ENCODE results near the gene KCTD19. TPM values are rescaled to one million over a fixed set of nuclear protein-coding genes. Genes with fewer than 3 reads are reported as not detected.

The KCTD19 gene
- total RNA-seq, 1 experiment from 2014 or later: not detected

DNA sequence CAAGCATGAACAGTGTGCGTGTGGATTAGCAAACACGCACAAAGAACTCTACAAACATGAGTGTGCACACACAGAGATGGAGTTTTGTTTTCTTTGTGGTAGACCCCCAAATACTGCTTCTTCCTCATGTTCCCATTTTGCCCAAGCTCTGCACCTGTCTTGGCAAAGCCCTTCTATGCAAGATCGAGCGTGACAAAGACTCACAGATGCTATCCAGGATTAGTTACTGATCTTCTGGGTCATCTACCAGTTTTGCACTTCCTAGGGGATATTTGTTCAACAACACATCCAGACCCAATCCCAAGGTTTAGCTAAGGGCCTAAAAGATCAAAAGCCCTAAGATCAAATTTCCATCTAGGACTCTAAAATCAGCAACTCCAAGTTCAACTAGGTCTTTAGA lies 16.1 kb upstream of the KCTD19 start:
- Histone ChIP-seq H3K4me1 (no peaks in the 10 kb centered on the region), H3K9me3 (no peaks in the 10 kb centered on the region), H3K4me3 (ENCODE audit: low read depth, low read length) (no peak overlapping the region), H3K36me3 (ENCODE audit: control insufficient read depth, insufficient read depth, low read length) (no peaks in the 10 kb centered on the region), H3K27me3 (replicated peaks; ENCODE audit: control insufficient read depth, insufficient read depth, low read length) (no peaks in the 10 kb centered on the region)
- BruUV-seq (replicated peaks): no TSS peak
- intact Hi-C loops (cut with micrococcal nuclease; ENCODE audit: unreplicated experiment): no loop called here
- Mint-ChIP-seq H3K36me3 (ENCODE audit: insufficient read depth, unreplicated experiment) (no peaks in the 10 kb centered on the region), H3K27ac (ENCODE audit: unreplicated experiment) (no peak overlapping the region), H3K27me3 (ENCODE audit: insufficient read depth, unreplicated experiment) (no peaks in the 10 kb centered on the region), H3K9me3 (ENCODE audit: unreplicated experiment) (no peaks in the 10 kb centered on the region), H3K4me1 (ENCODE audit: low read depth, unreplicated experiment) (no peaks in the 10 kb centered on the region), H3K4me3 (ENCODE audit: unreplicated experiment) (no peak overlapping the region)
- DNase-seq: no peak
- TF ChIP-seq, protein P1, sequence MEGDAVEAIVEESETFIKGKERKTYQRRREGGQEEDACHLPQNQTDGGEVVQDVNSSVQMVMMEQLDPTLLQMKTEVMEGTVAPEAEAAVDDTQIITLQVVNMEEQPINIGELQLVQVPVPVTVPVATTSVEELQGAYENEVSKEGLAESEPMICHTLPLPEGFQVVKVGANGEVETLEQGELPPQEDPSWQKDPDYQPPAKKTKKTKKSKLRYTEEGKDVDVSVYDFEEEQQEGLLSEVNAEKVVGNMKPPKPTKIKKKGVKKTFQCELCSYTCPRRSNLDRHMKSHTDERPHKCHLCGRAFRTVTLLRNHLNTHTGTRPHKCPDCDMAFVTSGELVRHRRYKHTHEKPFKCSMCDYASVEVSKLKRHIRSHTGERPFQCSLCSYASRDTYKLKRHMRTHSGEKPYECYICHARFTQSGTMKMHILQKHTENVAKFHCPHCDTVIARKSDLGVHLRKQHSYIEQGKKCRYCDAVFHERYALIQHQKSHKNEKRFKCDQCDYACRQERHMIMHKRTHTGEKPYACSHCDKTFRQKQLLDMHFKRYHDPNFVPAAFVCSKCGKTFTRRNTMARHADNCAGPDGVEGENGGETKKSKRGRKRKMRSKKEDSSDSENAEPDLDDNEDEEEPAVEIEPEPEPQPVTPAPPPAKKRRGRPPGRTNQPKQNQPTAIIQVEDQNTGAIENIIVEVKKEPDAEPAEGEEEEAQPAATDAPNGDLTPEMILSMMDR (IDR thresholded peaks at IDR 0.05; ENCODE audit: insufficient read depth in 1 of 2, low read depth in 1 of 2, low read length in 1 of 2, severe bottlenecking in 1 of 2, unreplicated experiment in 1 of 2): no peak
- POLR2A ChIA-PET: interaction anchor here (0.6 kb wide), 1 partner anchor 45 kb away, joined by 4 read pairs; no protein-coding TSS in a partner anchor
- CTCF ChIA-PET: no interaction called here

DNA sequence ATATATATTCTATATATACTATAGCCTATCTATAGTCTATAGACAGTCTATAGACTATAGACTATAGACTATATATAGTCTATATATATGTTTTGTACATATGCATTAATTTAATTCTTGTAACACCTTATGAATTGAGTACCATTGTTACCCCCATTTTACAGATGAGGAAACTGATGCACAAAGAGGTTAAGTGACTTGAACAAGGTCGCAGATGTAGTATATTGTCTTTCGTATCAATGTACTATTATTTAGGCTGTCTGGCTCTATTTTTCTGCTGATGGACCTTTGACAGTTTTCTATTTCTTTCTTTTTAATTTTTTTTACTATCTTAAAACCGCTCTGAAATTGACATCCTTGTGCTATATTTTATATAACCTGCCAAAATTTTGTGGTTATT lies 14.7 kb upstream of the KCTD19 start:
- H3K4me3 Mint-ChIP-seq (ENCODE audit: unreplicated experiment): no peak overlapping the region
- ChIA-PET CTCF (no interaction called here), POLR2A (no interaction called here)
- H3K4me1 ChIP-seq: no peaks in the 10 kb centered on the region
- H3K9me3 ChIP-seq: no peaks in the 10 kb centered on the region
- DNase-seq: no peak
- no peaks in the 10 kb centered on the region for H3K36me3 Mint-ChIP-seq (ENCODE audit: insufficient read depth, unreplicated experiment)
- H3K4me3 ChIP-seq (ENCODE audit: low read depth, low read length): no peak overlapping the region
- H3K27ac Mint-ChIP-seq (ENCODE audit: unreplicated experiment): no peak overlapping the region
- H3K4me1 Mint-ChIP-seq (ENCODE audit: low read depth, unreplicated experiment): no peaks in the 10 kb centered on the region
- no peaks in the 10 kb centered on the region for H3K27me3 ChIP-seq (replicated peaks; ENCODE audit: control insufficient read depth, insufficient read depth, low read length)
- H3K9me3 Mint-ChIP-seq (ENCODE audit: unreplicated experiment): no peaks in the 10 kb centered on the region
- TF ChIP-seq, protein P1 (IDR thresholded peaks at IDR 0.05; ENCODE audit: insufficient read depth in 1 of 2, low read depth in 1 of 2, low read length in 1 of 2, severe bottlenecking in 1 of 2, unreplicated experiment in 1 of 2): no peak
- no peaks in the 10 kb centered on the region for H3K27me3 Mint-ChIP-seq (ENCODE audit: insufficient read depth, unreplicated experiment)
- H3K36me3 ChIP-seq (ENCODE audit: control insufficient read depth, insufficient read depth, low read length): no peaks in the 10 kb centered on the region
- BruUV-seq (replicated peaks): no TSS peak
- intact Hi-C loops (cut with micrococcal nuclease; ENCODE audit: unreplicated experiment): no loop called here

DNA sequence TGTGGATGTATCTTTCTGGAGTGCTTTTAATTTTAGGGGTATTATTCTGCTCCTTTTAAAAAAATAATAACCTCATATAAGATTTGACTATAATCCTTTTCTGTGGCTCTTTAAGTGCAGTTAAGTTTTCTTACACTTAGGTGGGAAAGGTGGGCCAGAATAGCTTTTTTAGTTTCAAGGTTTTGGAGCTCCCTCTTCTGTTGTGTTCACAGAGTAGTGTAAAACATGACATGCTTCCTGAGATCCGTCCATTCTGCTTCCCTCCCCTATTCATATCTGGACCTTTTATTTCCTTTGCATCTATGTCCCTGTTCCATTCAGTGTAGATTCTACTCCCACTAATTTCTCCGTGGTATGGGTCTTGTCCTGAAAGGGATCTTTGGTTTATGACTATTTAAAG lies 12.9 kb upstream of the KCTD19 start:
- Histone ChIP-seq H3K36me3 (ENCODE audit: control insufficient read depth, insufficient read depth, low read length) (no peaks in the 10 kb centered on the region), H3K27me3 (replicated peaks; ENCODE audit: control insufficient read depth, insufficient read depth, low read length) (no peaks in the 10 kb centered on the region), H3K4me3 (ENCODE audit: low read depth, low read length) (no peak overlapping the region), H3K4me1 (no peaks in the 10 kb centered on the region), H3K9me3 (peaks cover 4% of the 10 kb centered on the region; the same call in 1 of the 2 replicates)
- peaks cover 10% of the 10 kb centered on the region for H3K9me3 Mint-ChIP-seq (ENCODE audit: unreplicated experiment)
- CTCF ChIA-PET: interaction anchor here (0.6 to 2.1 kb wide), 9 partner anchors 30 to 106 kb away, joined by 3 to 69 read pairs (median 4); partner anchors contain the start of genes FHOD1 and PLEKHG4
- peak in 1 of 2 experiments; percentile 38 for DNase-seq
- BruUV-seq (replicated peaks): no TSS peak
- H3K27me3 Mint-ChIP-seq (ENCODE audit: insufficient read depth, unreplicated experiment): no peaks in the 10 kb centered on the region
- no peak overlapping the region for H3K27ac Mint-ChIP-seq (ENCODE audit: unreplicated experiment)
- POLR2A ChIA-PET: interaction anchor here (0.5 to 1.0 kb wide), 2 partner anchors 92 to 101 kb away, joined by 3 read pairs; no protein-coding TSS in a partner anchor
- no peak overlapping the region for H3K4me3 Mint-ChIP-seq (ENCODE audit: unreplicated experiment)
- H3K36me3 Mint-ChIP-seq (ENCODE audit: insufficient read depth, unreplicated experiment): peaks cover 5% of the 10 kb centered on the region
- intact Hi-C loops (cut with micrococcal nuclease; ENCODE audit: unreplicated experiment): loop anchor here (1.0 to 5.0 kb wide), 3 partner anchors 47 to 79 kb away; partner anchors contain the start of gene PLEKHG4
- no peaks in the 10 kb centered on the region for H3K4me1 Mint-ChIP-seq (ENCODE audit: low read depth, unreplicated experiment)
- TF ChIP-seq, protein P1 (IDR thresholded peaks at IDR 0.05; ENCODE audit: insufficient read depth in 1 of 2, low read depth in 1 of 2, low read length in 1 of 2, severe bottlenecking in 1 of 2, unreplicated experiment in 1 of 2): peak; percentile 30 to 58
